ENCODE results near the gene CLEC2L.

CLEC2L gene

DNA sequence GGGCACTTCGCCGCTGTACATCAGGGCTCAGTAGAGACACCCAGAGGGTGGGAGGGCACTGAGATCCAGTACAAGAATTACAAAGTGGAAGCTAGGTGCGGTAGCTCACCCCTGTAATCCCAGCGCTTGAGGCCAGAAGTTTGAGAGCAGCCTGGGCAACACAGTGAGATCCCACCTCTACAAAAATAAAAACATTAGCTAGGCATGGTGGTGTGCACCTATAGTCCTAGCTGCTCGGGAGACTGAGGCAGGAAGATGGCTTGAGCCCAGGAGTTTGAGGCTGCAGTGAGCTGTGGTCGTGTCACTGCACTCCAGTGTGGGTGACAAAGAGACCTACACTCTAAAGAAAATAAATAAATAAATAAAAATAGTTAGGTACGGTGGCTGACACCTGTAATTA lies 64.0 kb downstream of the CLEC2L start:
- Histone ChIP-seq H4K20me1 (ENCODE audit: insufficient read depth, low read length) (no peaks in the 10 kb centered on the region), H3K4me1 (ENCODE audit: insufficient read depth, low read length, severe bottlenecking) (no peaks in the 10 kb centered on the region), H3K27me3 (ENCODE audit: insufficient read depth, low read length) (0 out of 2 replicates have a peak, but pooled peaks cover 4% of the 10 kb centered on the region), H3K9me2 (ENCODE audit: low read depth, low read length) (no peaks in the 10 kb centered on the region), H3K4me2 (ENCODE audit: low read length) (no peak overlapping the region), H3K9me3 (ENCODE audit: low read length) (no peaks in the 10 kb centered on the region), H2AFZ (ENCODE audit: low read length) (no peak overlapping the region), H3K79me2 (ENCODE audit: insufficient read depth, low read length) (no peaks in the 10 kb centered on the region), H3K27ac (ENCODE audit: low read depth, low read length, poor library complexity, severe bottlenecking) (no peak overlapping the region), H3F3A (ENCODE audit: insufficient read depth, low read length) (no peaks in the 10 kb centered on the region), H3K9ac (ENCODE audit: low read length) (no peak overlapping the region), H3K36me3 (ENCODE audit: insufficient read depth, low read length) (no peaks in the 10 kb centered on the region), H3K4me3 (ENCODE audit: low read depth, low read length, poor library complexity, severe bottlenecking) (no peak overlapping the region)
- TF ChIP-seq, protein P1, sequence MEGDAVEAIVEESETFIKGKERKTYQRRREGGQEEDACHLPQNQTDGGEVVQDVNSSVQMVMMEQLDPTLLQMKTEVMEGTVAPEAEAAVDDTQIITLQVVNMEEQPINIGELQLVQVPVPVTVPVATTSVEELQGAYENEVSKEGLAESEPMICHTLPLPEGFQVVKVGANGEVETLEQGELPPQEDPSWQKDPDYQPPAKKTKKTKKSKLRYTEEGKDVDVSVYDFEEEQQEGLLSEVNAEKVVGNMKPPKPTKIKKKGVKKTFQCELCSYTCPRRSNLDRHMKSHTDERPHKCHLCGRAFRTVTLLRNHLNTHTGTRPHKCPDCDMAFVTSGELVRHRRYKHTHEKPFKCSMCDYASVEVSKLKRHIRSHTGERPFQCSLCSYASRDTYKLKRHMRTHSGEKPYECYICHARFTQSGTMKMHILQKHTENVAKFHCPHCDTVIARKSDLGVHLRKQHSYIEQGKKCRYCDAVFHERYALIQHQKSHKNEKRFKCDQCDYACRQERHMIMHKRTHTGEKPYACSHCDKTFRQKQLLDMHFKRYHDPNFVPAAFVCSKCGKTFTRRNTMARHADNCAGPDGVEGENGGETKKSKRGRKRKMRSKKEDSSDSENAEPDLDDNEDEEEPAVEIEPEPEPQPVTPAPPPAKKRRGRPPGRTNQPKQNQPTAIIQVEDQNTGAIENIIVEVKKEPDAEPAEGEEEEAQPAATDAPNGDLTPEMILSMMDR (IDR thresholded peaks at IDR 0.05; ENCODE audit: low read length) = no peak
- TF ChIP-seq EZH2 (IDR thresholded peaks at IDR 0.05; ENCODE audit: borderline replicate concordance, low read length) = no peak

DNA sequence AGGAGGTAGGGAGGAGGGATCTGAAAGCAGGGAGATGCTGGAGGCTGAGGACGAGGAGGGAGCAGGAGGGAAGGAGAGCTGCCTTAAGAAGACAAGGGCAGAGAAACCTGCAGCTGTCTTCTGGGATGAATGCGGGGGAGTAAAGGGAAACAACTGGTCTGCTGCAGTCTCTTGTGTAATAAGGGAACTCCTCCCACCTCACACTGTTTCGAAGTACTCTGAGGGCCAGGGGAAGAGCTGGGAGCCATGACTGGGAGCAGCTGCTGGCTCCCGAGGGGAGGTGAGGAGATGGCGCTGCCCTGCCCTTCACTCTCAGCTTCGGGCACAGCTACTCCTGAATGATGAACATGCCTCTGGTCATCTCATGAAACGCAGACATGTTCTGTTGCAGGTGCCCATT lies 65.1 kb downstream of the CLEC2L start:
- no peaks in the 10 kb centered on the region for H3K9me2 ChIP-seq (ENCODE audit: low read depth, low read length)
- no peaks in the 10 kb centered on the region for H3F3A ChIP-seq (ENCODE audit: insufficient read depth, low read length)
- H3K36me3 ChIP-seq (ENCODE audit: insufficient read depth, low read length) = no peaks in the 10 kb centered on the region
- no peaks in the 10 kb centered on the region for H3K9me3 ChIP-seq (ENCODE audit: low read length)
- TF ChIP-seq, protein P1 (IDR thresholded peaks at IDR 0.05; ENCODE audit: low read length) = no peak
- no peak for TF ChIP-seq EZH2 (IDR thresholded peaks at IDR 0.05; ENCODE audit: borderline replicate concordance, low read length)
- H4K20me1 ChIP-seq (ENCODE audit: insufficient read depth, low read length) = no peaks in the 10 kb centered on the region
- H3K4me2 ChIP-seq (ENCODE audit: low read length) = no peak overlapping the region
- H3K4me1 ChIP-seq (ENCODE audit: insufficient read depth, low read length, severe bottlenecking) = no peaks in the 10 kb centered on the region
- H3K4me3 ChIP-seq (ENCODE audit: low read depth, low read length, poor library complexity, severe bottlenecking) = no peak overlapping the region
- H3K27me3 ChIP-seq (ENCODE audit: insufficient read depth, low read length) = no peaks in the 10 kb centered on the region
- no peak overlapping the region for H3K27ac ChIP-seq (ENCODE audit: low read depth, low read length, poor library complexity, severe bottlenecking)
- H3K79me2 ChIP-seq (ENCODE audit: insufficient read depth, low read length) = no peaks in the 10 kb centered on the region
- H3K9ac ChIP-seq (ENCODE audit: low read length) = no peak overlapping the region
- H2AFZ ChIP-seq (ENCODE audit: low read length) = no peak overlapping the region

DNA sequence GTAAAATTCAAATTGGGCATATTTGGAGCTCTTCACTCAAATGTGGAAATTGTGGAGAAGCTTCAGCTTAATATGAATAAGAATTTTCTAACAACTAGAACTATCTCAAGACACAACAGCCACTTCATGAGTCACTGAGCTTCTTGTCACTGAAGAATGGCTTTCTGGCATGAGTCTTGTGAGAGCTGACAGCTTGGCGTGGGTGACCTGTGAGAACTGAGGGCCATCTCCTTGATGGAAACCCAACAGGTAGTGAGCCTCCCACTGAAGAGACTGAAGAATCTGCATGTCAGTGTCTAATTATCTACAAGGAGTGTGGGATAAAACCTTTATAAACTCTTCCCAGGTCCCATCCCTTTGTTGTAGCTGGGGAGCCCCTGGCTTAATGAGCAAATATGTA lies 66.0 kb downstream of the CLEC2L start:
- Histone ChIP-seq H4K20me1 (ENCODE audit: insufficient read depth, low read length) (no peaks in the 10 kb centered on the region), H3K4me3 (ENCODE audit: low read depth, low read length, poor library complexity, severe bottlenecking) (no peak overlapping the region), H2AFZ (ENCODE audit: low read length) (no peak overlapping the region), H3K79me2 (ENCODE audit: insufficient read depth, low read length) (no peaks in the 10 kb centered on the region), H3K9me2 (ENCODE audit: low read depth, low read length) (no peaks in the 10 kb centered on the region), H3K36me3 (ENCODE audit: insufficient read depth, low read length) (no peaks in the 10 kb centered on the region), H3K4me1 (ENCODE audit: insufficient read depth, low read length, severe bottlenecking) (no peaks in the 10 kb centered on the region), H3K9ac (ENCODE audit: low read length) (no peak overlapping the region), H3K27me3 (ENCODE audit: insufficient read depth, low read length) (no peaks in the 10 kb centered on the region), H3K27ac (ENCODE audit: low read depth, low read length, poor library complexity, severe bottlenecking) (no peak overlapping the region), H3K9me3 (ENCODE audit: low read length) (no peaks in the 10 kb centered on the region), H3F3A (ENCODE audit: insufficient read depth, low read length) (no peaks in the 10 kb centered on the region), H3K4me2 (ENCODE audit: low read length) (no peak overlapping the region)
- TF ChIP-seq, protein P1 (IDR thresholded peaks at IDR 0.05; ENCODE audit: low read length) = no peak
- no peak for TF ChIP-seq EZH2 (IDR thresholded peaks at IDR 0.05; ENCODE audit: borderline replicate concordance, low read length)
